Endothelial cell of umbilical vein (primary cell): ENCODE results near the gene SESTD1. TPM values are rescaled to one million over a fixed set of nuclear protein-coding genes. Genes with fewer than 3 reads are reported as not detected.

Experiments
- BruUV-seq: library from RNA; stranded (reverse); fragments of 400-500 nt; replicated peaks from 2 replicates; lab custom pipeline; 2021; lab: Mats Ljungman, UMichigan
- CTCF ChIA-PET: fragments of 300-600, 350-600 bp; sonication (Branson Sonifier 250); formaldehyde crosslinking; loops from one replicate; lab custom pipeline; 2021; ENCODE audit warnings: antibody characterized with exemption, inconsistent platforms; lab: Charles Lee
- POLR2A ChIA-PET: fragments of 300-600, 350-600 bp; sonication (Branson Sonifier 250); formaldehyde crosslinking; loops from one replicate; lab custom pipeline; 2021; ENCODE audit warnings: antibody characterized with exemption, inconsistent platforms; lab: Charles Lee
- DNase-seq: peaks from one replicate; pipeline ENCODE4 v3.0.0-alpha.2; 2011; ENCODE audit warnings: low read depth, low spot score
- FAIRE-seq: peaks from 2 replicates; lab custom pipeline; 2011; peaks lifted over from hg19 to GRCh38; lab: Jason Lieb, UNC
- H2AFZ ChIP-seq: 2 replicates; pipeline ENCODE4 v1.6.0; 2012; ENCODE audit warnings: low read depth, low read length, control low read depth, inconsistent platforms
- H3K27ac ChIP-seq: 2 replicates; pipeline ENCODE4 v1.5.1; 2011; ENCODE audit warnings: low read depth, mild to moderate bottlenecking, control low read depth, low read length, moderate library complexity; ENCODE audit not compliant: insufficient read depth
- H3K27me3 ChIP-seq, 2 experiments: 2 replicates each; pipeline versions ENCODE4 v1.6.0 to v1.6.1; 2011; ENCODE audit warnings: low read length in 2 of 2, mixed read lengths in 1 of 2; ENCODE audit not compliant: control insufficient read depth in 2 of 2, insufficient read depth in 2 of 2
- H3K36me3 ChIP-seq, 2 experiments: 2 replicates in 1 of 2; 3 replicates in 1 of 2; pipeline ENCODE4 v1.5.1; 2011; ENCODE audit warnings: low read length in 2 of 2, mild to moderate bottlenecking in 1 of 2, moderate library complexity in 1 of 2; ENCODE audit not compliant: control insufficient read depth in 2 of 2, insufficient read depth in 2 of 2; ENCODE audit errors: extremely low read depth in 1 of 2
- H3K4me1 ChIP-seq: 3 replicates; pipeline ENCODE4 v1.5.1; 2011; ENCODE audit warnings: mild to moderate bottlenecking, low read length; ENCODE audit not compliant: control insufficient read depth, insufficient read depth; ENCODE audit errors: extremely low read depth
- H3K4me2 ChIP-seq: 2 replicates; pipeline ENCODE4 v1.6.1; 2011; ENCODE audit warnings: low read length, control low read depth, mixed read lengths; ENCODE audit not compliant: insufficient read depth
- H3K4me3 ChIP-seq, 3 experiments: fragments of 200-600 bp in 1 of 3; sonication (generic), shearing (Covaris generic) in 1 of 3; replicated peaks in 1 of 3; 2 replicates each; pipeline ENCODE4 v1.5.1; 2011 to 2016; ENCODE audit warnings: control low read depth in 3 of 3, low read length in 3 of 3, mild to moderate bottlenecking in 2 of 3, inconsistent platforms in 1 of 3, low read depth in 1 of 3, moderate library complexity in 1 of 3; ENCODE audit not compliant: insufficient read depth in 1 of 3
- H3K79me2 ChIP-seq: 2 replicates; pipeline ENCODE4 v1.6.0; 2012; ENCODE audit warnings: low read length, inconsistent platforms; ENCODE audit not compliant: control insufficient read depth, insufficient read depth
- H3K9ac ChIP-seq: replicated peaks from 2 replicates; pipeline ENCODE3; 2011; ENCODE audit warnings: low read length, control low read depth; ENCODE audit not compliant: insufficient read depth; ENCODE audit errors: extremely low read depth
- H3K9me1 ChIP-seq: replicated peaks from 3 replicates; pipeline ENCODE4 v1.6.0; 2011; ENCODE audit warnings: mild to moderate bottlenecking, low read length; ENCODE audit not compliant: control insufficient read depth, insufficient read depth; ENCODE audit errors: extremely low read depth
- H3K9me3 ChIP-seq: replicated peaks from 2 replicates; pipeline ENCODE4 v1.5.1; 2012; ENCODE audit warnings: low read length, inconsistent platforms; ENCODE audit not compliant: control insufficient read depth, insufficient read depth
- H4K20me1 ChIP-seq: replicated peaks from 2 replicates; pipeline ENCODE3; 2011; ENCODE audit warnings: mild to moderate bottlenecking, low read length; ENCODE audit not compliant: control insufficient read depth, insufficient read depth; ENCODE audit errors: extremely low read depth
- CTCF ChIP-seq, 2 donors: IDR thresholded peaks; 1 replicate in 1 of 2; 2 replicates in 1 of 2; pipeline ENCODE4 v1.5.1; 2011; ENCODE audit warnings: low read length in 2 of 2, mild to moderate bottlenecking in 2 of 2, moderate library complexity in 2 of 2, control low read depth in 1 of 2, inconsistent platforms in 1 of 2, low read depth in 1 of 2; ENCODE audit not compliant: insufficient read depth in 1 of 2; ENCODE audit errors: extremely low read depth in 1 of 2
- EZH2 ChIP-seq: IDR thresholded peaks from 2 replicates; pipeline ENCODE4 v1.6.1; 2012; ENCODE audit warnings: borderline replicate concordance, low read depth, mild to moderate bottlenecking, moderate library complexity, low read length, inconsistent platforms; ENCODE audit not compliant: severe bottlenecking
- FOS ChIP-seq: IDR thresholded peaks from 2 replicates; pipeline ENCODE4 v1.6.1; 2011; ENCODE audit warnings: mild to moderate bottlenecking, low read length, moderate library complexity, borderline replicate concordance; ENCODE audit not compliant: insufficient read depth
- GATA2 ChIP-seq: IDR thresholded peaks from 2 replicates; pipeline ENCODE4 v1.7.0; 2011; ENCODE audit warnings: low read depth, mild to moderate bottlenecking, moderate library complexity, mixed read lengths, low read length; ENCODE audit not compliant: insufficient read length, insufficient read depth
- JUN ChIP-seq: IDR thresholded peaks from 2 replicates; pipeline ENCODE4 v1.6.1; 2011; ENCODE audit warnings: borderline replicate concordance, low read depth; ENCODE audit not compliant: insufficient read length, insufficient read depth
- MAX ChIP-seq: IDR thresholded peaks from 2 replicates; pipeline ENCODE4 v1.6.1; 2011; ENCODE audit not compliant: insufficient read depth, insufficient read length
- MYC ChIP-seq: IDR thresholded peaks from one replicate; pipeline ENCODE4 v1.6.1; 2011; ENCODE audit warnings: mild to moderate bottlenecking, low read depth, low read length
- POLR2A ChIP-seq: IDR thresholded peaks from 2 replicates; pipeline ENCODE4 v1.6.1; 2012; ENCODE audit warnings: low read depth, mild to moderate bottlenecking, control low read depth, low read length
- POLR2AphosphoS5 ChIP-seq: IDR thresholded peaks from 2 replicates; pipeline ENCODE4 v1.6.1; 2012; ENCODE audit warnings: low read depth, mild to moderate bottlenecking, control low read depth, low read length, moderate library complexity; ENCODE audit not compliant: insufficient read depth
- dilution Hi-C: fragments of 300-500 bp; cut with MboI; formaldehyde crosslinking; loops from one replicate; pipeline ENCODE4 v1.15.0; 2019; ENCODE audit warnings: low sequenced_read_pairs; ENCODE audit not compliant: extremely low pct_ligation_motif_present
- intact Hi-C: fragments of 100-400 bp; cut with micrococcal nuclease; formaldehyde crosslinking; loops from one replicate; pipeline ENCODE4 v1.10.0; 2022
- polyA plus RNA-seq, 4 experiments: library from polyadenylated mRNA; depleted of rRNA in 3 of 4; stranded (reverse) in 3 of 4; unstranded in 1 of 4; fragments of >200 nt; gene quantifications; 2 replicates each; pipeline versions ENCODE4 v1.2.1 to v1.2.3, GENCODE V29; 2011 to 2012; ENCODE audit warnings: missing spikeins in 1 of 4
- total RNA-seq: library from RNA; stranded (reverse); gene quantifications from 2 replicates; pipeline ENCODE4 v1.2.3, GENCODE V29; 2021

The SESTD1 gene
- total and polyA plus RNA-seq, 2 donors (not counting 3 experiments of a cell fraction or from before 2014, with no cell fraction given) = 9.8 to 72.4 TPM

GRCh38 chr2:179251870-179252269 is 12.8 kb downstream of the SESTD1 start:
- H3K27me3 ChIP-seq = no peaks in the 10 kb centered on the region
- no peaks in the 10 kb centered on the region for H3K9me1 ChIP-seq
- H4K20me1 ChIP-seq = peaks cover 12% of the 10 kb centered on the region
- no peaks in the 10 kb centered on the region for H3K36me3 ChIP-seq
- ChIA-PET POLR2A (no interaction called here), CTCF (interaction anchor here (0.7 kb wide), 1 partner anchor 152 kb away, joined by 4 read pairs; no protein-coding TSS in a partner anchor)
- H3K27ac ChIP-seq = no peak overlapping the region
- no peak for FAIRE-seq
- no peak overlapping the region for H3K4me3 ChIP-seq
- no peak overlapping the region for H2AFZ ChIP-seq
- intact Hi-C loops = no loop called here
- H3K79me2 ChIP-seq = peaks cover 81% of the 10 kb centered on the region
- DNase-seq = no peak
- H3K9me3 ChIP-seq = no peaks in the 10 kb centered on the region
- TF ChIP-seq EZH2 = no peak
- no peak for TF ChIP-seq GATA2
- no peak for TF ChIP-seq POLR2A
- TF ChIP-seq FOS = no peak
- no peak for TF ChIP-seq MYC
- no peak for TF ChIP-seq POLR2AphosphoS5
- TF ChIP-seq CTCF (IDR thresholded peaks at IDR 0.05; ENCODE audit: extremely low read depth in 1 of 2, insufficient read depth in 1 of 2, low read depth in 1 of 2, low read length in 2 of 2) = no peak
- no peak for TF ChIP-seq MAX
- no peak for TF ChIP-seq JUN
- dilution Hi-C loops = no loop called here
- BruUV-seq = no TSS peak
- no peak overlapping the region for H3K9ac ChIP-seq
- no peaks in the 10 kb centered on the region for H3K4me1 ChIP-seq
- no peak overlapping the region for H3K4me2 ChIP-seq
